ENCODE results near the gene THEMIS2.

- TF ChIP-seq CTCF (IDR thresholded peaks at IDR 0.05) (no peak), POLR2A (IDR thresholded peaks at IDR 0.05; ENCODE audit: low read depth) (no peak), POLR2AphosphoS5 (IDR thresholded peaks at IDR 0.05) (no peak), EP300 (IDR thresholded peaks at IDR 0.05) (no peak)
Observed at GRCh38 chr1:27869719-27870085, 2.6 kb upstream of the THEMIS2 start.

Data from esophagus muscularis mucosa (tissue), 4 donors.